Astrocyte of the spinal cord (primary cell): ENCODE data around the gene AKAIN1.

ENCODE experiments used
- DNase-seq: peaks from one replicate; pipeline ENCODE4 v3.0.0; 2011; ENCODE audit warnings: low read depth, low spot score
- H3K4me3 ChIP-seq: 2 replicates; pipeline ENCODE4 v1.5.1; 2011; ENCODE audit warnings: low read depth, mild to moderate bottlenecking, low read length, moderate library complexity
- CTCF ChIP-seq: IDR thresholded peaks from 2 replicates; pipeline ENCODE4 v1.5.1; 2012; ENCODE audit warnings: low read depth, mild to moderate bottlenecking, low read length, inconsistent platforms
- in situ Hi-C: cut with HindIII; loops from 2 replicates; pipeline ENCODE4 v1.10.0; 2017; ENCODE audit warnings: low sequenced_read_pairs

AKAIN1 gene

GRCh38 chr18:5180254-5180653 is 16.8 kb downstream of the AKAIN1 start:
- H3K4me3 ChIP-seq, result no peak overlapping the region
- no peak for DNase-seq
- in situ Hi-C loops, result no loop called here
- TF ChIP-seq CTCF, result no peak

GRCh38 chr18:5178519-5178918 is 18.5 kb downstream of the AKAIN1 start:
- in situ Hi-C loops, result no loop called here
- no peak for DNase-seq
- H3K4me3 ChIP-seq, result no peak overlapping the region
- no peak for TF ChIP-seq CTCF

- no peak overlapping the region for H3K4me3 ChIP-seq
- DNase-seq, result no peak
- in situ Hi-C loops, result no loop called here
- TF ChIP-seq CTCF, result no peak
Measured at GRCh38 chr18:5175378-5175777, 21.7 kb downstream of the AKAIN1 start.

GRCh38 chr18:5173646-5174045 is 23.4 kb downstream of the AKAIN1 start:
- no peak for DNase-seq
- in situ Hi-C loops, result no loop called here
- H3K4me3 ChIP-seq, result no peak overlapping the region
- TF ChIP-seq CTCF, result no peak

GRCh38 chr18:5173236-5173635 is 23.8 kb downstream of the AKAIN1 start:
- in situ Hi-C loops, result no loop called here
- no peak overlapping the region for H3K4me3 ChIP-seq
- no peak for DNase-seq
- no peak for TF ChIP-seq CTCF

- DNase-seq, result no peak
- TF ChIP-seq CTCF, result no peak
- no peak overlapping the region for H3K4me3 ChIP-seq
- in situ Hi-C loops, result no loop called here
Measured at GRCh38 chr18:5167831-5168230, 29.2 kb downstream of the AKAIN1 start.
